HFF-Myc (cell line): Measurements from ENCODE around the gene ACER1.

Source experiments
- DNase-seq: peaks from one replicate; pipeline ENCODE4 v3.0.0-alpha.2; 2011; ENCODE audit warnings: low read depth; ENCODE audit errors: extremely low read depth
- H3K4me3 ChIP-seq: replicated peaks from 2 replicates; pipeline ENCODE4 v1.5.1; 2011; ENCODE audit warnings: low read depth, mild to moderate bottlenecking, control low read depth, low read length
- TF ChIP-seq, protein P1 (sequence below): IDR thresholded peaks from 2 replicates; pipeline ENCODE4 v1.5.1; 2012; ENCODE audit warnings: mild to moderate bottlenecking, low read depth, low read length, control low read depth; ENCODE audit errors: missing control alignments

ACER1 gene

DNA sequence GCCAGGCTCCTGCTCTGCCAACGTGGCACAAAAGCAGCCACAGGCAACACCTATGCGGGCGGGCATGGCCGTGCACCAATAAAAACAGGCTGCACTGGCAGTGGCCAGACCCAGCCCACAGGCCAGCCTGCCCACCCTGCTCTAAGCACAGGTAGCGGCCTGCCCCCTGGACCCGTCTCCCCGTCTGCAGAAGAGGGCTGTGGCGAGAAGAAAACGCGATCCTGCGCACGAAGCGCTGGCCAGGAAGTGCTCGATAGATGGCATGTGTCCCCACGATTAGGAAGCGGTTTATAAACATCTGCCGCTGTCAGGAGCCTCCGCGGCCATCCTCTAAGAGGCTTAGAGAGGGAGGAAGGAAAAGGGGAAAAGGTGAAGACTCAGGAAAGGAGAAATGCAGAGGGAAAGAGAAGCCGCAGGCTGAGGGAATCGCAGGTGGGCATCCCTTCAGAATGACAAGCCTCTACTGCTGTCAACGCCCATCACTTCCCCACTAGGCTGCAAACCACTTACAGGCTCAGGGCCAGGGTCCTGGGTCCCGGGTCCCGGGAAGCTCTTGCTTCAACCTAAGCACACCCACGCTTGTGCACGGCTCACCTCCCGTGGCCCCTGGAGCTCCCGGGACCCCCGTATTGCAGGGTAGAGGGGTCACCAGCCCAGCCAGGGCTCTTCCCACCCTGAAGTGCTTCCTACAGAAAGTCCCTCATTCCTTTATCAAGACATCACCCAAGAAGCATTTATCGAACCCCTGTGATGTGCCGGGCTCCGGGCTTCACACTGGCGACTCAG is 64.1 kb downstream of the ACER1 start:
- no peak overlapping the region for H3K4me3 ChIP-seq
- TF ChIP-seq, protein P1, sequence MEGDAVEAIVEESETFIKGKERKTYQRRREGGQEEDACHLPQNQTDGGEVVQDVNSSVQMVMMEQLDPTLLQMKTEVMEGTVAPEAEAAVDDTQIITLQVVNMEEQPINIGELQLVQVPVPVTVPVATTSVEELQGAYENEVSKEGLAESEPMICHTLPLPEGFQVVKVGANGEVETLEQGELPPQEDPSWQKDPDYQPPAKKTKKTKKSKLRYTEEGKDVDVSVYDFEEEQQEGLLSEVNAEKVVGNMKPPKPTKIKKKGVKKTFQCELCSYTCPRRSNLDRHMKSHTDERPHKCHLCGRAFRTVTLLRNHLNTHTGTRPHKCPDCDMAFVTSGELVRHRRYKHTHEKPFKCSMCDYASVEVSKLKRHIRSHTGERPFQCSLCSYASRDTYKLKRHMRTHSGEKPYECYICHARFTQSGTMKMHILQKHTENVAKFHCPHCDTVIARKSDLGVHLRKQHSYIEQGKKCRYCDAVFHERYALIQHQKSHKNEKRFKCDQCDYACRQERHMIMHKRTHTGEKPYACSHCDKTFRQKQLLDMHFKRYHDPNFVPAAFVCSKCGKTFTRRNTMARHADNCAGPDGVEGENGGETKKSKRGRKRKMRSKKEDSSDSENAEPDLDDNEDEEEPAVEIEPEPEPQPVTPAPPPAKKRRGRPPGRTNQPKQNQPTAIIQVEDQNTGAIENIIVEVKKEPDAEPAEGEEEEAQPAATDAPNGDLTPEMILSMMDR, result no peak
- no peak for DNase-seq

DNA sequence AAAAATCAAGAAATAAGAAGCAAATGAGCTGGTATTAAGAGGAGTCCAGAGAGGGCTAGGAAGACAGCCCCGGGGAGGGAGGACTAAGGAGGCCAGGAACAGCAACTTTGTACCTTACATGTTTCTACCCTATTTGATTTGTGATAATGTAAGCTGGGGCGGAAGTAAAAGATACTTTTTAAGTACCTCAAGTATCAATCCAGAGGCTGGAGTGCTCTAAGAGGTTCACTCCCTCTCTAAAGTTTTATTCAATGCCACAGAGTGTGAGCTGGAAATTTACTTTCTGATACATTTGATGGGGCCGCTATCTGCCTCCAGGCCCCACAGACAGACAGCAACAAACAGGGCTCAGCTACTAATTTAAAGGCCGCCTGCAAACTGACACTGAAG is 65.0 kb downstream of the ACER1 start:
- TF ChIP-seq, protein P1, result no peak
- no peak for DNase-seq
- no peak overlapping the region for H3K4me3 ChIP-seq

DNA sequence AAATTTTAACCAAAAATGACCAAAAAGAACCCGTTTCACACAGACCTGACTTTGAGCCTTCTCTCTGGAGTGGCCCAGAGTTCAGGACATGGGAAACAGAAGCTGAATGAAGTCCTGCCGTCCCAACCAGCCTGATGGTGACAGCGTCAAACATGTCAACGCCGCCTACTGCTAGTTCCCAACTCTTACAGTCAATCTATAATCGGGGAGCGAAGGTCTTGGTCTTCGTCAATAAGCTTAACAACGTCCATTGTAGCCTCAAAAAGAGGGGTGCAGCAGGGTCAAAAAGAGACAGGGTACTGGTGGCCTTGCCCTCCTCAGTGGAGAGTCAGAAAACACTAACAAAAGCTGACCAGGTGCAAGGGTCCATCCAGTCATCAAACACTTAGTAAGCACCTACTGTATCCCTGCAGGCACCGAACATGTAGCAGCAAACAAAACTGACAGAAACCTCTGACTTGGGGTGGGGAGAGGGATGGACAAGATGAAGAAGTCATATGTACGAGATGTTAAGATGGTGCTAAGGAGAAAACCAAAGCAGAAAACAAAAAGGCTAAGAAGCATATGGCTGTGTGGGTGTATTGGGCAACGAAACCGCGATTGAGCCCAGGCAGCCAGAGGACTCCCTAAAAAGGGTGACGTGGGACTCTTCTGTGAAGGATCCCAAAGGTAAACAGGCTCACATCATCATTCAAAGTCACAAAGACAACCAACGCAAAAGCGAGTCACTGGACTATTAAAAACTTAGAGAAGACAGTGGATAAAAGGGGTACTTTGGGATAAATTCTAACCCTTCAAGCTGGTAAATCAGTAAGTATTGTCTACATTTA is 65.6 kb downstream of the ACER1 start:
- H3K4me3 ChIP-seq, result no peak overlapping the region
- TF ChIP-seq, protein P1, result no peak
- no peak for DNase-seq

DNA sequence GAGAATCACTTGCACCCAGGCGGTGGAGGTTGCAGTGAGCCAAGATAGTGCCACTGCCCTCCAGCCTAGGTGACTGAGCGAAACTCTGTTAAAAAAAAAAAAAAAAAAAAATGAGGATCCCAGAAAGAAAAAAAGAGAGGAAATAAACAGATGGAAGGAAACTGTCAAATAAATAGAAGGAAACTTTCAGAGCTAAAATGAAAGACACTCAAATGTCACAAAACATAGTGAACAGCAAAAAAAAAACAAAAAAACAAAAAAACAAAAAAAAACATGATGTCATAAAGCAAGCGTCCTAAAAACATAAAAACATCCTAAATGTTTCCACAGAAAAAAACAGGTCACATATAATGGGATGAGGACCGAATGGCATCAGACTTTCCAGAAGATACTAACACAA is 68.6 kb downstream of the ACER1 start:
- no peak overlapping the region for H3K4me3 ChIP-seq
- TF ChIP-seq, protein P1, result no peak
- no peak for DNase-seq

DNA sequence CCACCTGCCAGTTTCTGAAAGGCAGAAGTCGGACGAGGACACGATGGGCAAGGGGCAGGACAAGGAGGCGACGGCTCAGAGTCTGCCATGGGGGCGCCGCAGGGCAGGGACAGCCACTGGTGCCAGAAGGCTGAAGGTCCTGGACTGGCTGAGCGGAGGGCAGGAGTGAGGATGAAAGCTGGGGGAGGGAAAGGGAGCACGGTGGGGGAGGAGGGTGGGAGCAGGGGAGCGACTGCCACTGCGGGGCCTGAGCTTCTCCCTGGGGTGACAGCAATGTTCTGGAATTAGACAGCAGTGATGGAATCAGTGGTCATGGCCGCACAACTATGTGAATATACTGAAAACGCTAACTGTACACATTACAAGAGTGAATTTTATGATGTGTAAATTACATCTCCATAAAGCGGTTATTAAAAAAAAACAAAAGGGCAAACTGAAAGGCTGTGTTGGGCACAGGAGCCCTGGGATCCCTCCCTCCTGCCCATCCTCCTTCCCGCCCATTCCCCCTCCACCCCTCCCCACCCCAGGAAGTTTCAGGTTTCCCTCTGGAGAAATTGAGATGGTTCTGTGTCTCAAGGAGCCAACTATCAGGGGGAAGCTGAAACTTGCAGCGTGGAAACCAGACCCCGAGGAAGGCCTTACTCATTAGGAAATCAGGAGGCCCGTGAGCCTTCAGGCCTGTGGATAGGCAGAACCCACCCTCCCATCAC is 69.5 kb downstream of the ACER1 start:
- TF ChIP-seq, protein P1, result no peak
- no peak for DNase-seq

DNA sequence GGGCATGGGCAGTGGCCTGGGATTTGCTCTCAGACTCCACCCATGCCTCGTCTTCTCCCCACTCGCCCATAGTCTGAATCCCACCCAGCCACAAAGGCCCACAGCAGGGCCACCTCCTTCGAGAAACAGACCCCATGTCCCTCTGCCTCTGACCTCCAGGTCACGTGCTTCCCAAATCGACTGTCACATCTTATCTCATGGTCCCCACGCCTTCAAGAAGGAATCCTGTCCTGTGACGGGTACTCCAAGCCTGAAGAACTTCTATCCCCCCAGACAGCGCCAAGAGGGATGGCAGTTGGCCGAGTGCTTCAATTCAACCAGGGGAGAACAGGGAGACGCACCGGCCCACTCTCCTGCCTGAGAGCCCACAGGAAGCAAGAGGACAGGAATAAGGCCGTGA is 70.1 kb downstream of the ACER1 start:
- no peak overlapping the region for H3K4me3 ChIP-seq
- TF ChIP-seq, protein P1, result no peak
- no peak for DNase-seq

More for the DNA sequence above, 69.5 kb downstream of the ACER1 start:
- H3K4me3 ChIP-seq, result no peak overlapping the region
